A673 (cell line): ENCODE results near the gene ISCU.

Experiments used
- CTCF ChIP-seq: fragments of 300-800, 200-600 bp; sonication (generic); conservative IDR thresholded peaks from 2 replicates; pipeline ENCODE4 v1.5.1; 2017; ENCODE audit warnings: low read depth, mild to moderate bottlenecking, antibody characterized with exemption, low read length, moderate library complexity, mixed read lengths
- EZH2 ChIP-seq: fragments of 200-600 bp; sonication (generic); IDR thresholded peaks from 2 replicates; pipeline ENCODE4 v1.6.1; 2017; ENCODE audit warnings: borderline replicate concordance, low read depth, mild to moderate bottlenecking, mixed read lengths, antibody characterized with exemption, low read length; ENCODE audit not compliant: poor library complexity, severe bottlenecking

GRCh38 chr12:108568338-108569154, 6.2 kb downstream of the ISCU start:
- TF ChIP-seq CTCF (no peak), EZH2 (no peak)
